Stimulated activated naive CD8-positive, alpha-beta T cell treated with anti-CD3 and anti-CD28 coated beads, Interleukin-15, Interleukin-2, amounts not matched to agents 100 ng/mL and 50 ng/mL, for 24 hours (primary cell): Measurements from ENCODE around the gene FAM20C.

Experiments
- H3K27ac Mint-ChIP-seq: one replicate; pipeline ENCODE4 v1.8.0; 2021; ENCODE audit warnings: mild to moderate bottlenecking, mixed read lengths
- H3K27me3 Mint-ChIP-seq: one replicate; pipeline ENCODE4 v1.8.0; 2021; ENCODE audit warnings: mixed read lengths
- H3K36me3 Mint-ChIP-seq: one replicate; pipeline ENCODE4 v1.8.0; 2021; ENCODE audit warnings: low read depth, mixed read lengths
- H3K4me1 Mint-ChIP-seq: one replicate; pipeline ENCODE4 v1.8.0; 2021; ENCODE audit warnings: low read depth, mixed read lengths
- H3K4me3 Mint-ChIP-seq: one replicate; pipeline ENCODE4 v1.8.0; 2021; ENCODE audit warnings: mild to moderate bottlenecking, mixed read lengths
- H3K9me3 Mint-ChIP-seq: one replicate; pipeline ENCODE4 v1.8.0; 2021; ENCODE audit warnings: mixed read lengths

The FAM20C gene

DNA sequence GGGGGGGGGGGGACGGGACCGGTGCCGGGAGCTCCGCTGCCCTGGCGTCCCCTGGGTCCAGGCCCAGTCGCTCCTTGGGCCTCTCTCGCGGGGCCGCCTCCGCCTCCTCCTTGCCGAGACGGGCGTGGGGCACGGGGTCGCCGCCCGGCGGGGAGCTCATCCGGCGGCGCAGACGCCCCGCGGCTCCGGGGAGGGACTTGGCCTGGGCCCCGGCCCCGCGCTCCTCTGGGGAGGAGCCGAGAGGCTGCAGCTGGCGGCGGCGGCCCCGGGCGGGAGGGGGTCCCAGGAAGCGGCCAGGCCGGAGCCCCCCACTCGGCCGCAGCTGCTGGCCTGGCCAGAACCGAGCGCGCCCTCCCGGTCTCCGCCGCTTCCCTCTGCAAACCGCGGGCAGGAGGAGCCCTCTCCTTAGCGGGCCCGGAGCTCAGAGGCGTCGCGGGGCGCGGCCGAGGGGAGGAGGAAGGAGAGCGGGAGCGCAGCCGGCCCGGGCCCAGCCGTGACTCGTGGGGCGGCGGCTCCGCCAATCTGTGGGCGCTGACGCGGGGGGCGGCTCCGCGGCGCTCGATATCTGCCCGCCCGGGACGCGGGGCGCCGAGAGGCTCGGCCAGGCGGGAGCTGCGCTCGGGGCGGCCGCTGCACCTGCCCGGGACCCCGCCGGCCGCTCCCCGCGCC, at the start of gene FAM20C:
Gene FAM20C, plus strand, starts transcription at position 591 of the 669 bp plus-strand sequence. CDS start 629 bp downstream, outside the sequence.
- peaks cover 3% of the 10 kb centered on the region for H3K4me1 Mint-ChIP-seq
- H3K9me3 Mint-ChIP-seq, result no peaks in the 10 kb centered on the region
- H3K27ac Mint-ChIP-seq, result no peak within 1 kb of the TSS
- H3K36me3 Mint-ChIP-seq, result no peaks in the 10 kb centered on the region
- H3K4me3 Mint-ChIP-seq, result peak within 1 kb of the TSS; percentile 76
- H3K27me3 Mint-ChIP-seq, result peaks cover 41% of the 10 kb centered on the region

- Mint-ChIP-seq H3K9me3 (no peaks in the 10 kb centered on the region), H3K36me3 (peaks cover 20% of the 10 kb centered on the region), H3K4me3 (no peak overlapping the region), H3K27ac (no peak overlapping the region), H3K4me1 (peaks cover 8% of the 10 kb centered on the region), H3K27me3 (peaks cover 5% of the 10 kb centered on the region)
Observed at GRCh38 chr7:143145-143751, 49.1 kb upstream of the FAM20C start.

- Mint-ChIP-seq H3K9me3 (no peaks in the 10 kb centered on the region), H3K27ac (no peak overlapping the region), H3K27me3 (no peaks in the 10 kb centered on the region), H3K4me1 (peaks cover 15% of the 10 kb centered on the region), H3K4me3 (no peak overlapping the region), H3K36me3 (peaks cover 23% of the 10 kb centered on the region)
Observed at GRCh38 chr7:143811-144453, 48.4 kb upstream of the FAM20C start.

- Mint-ChIP-seq H3K36me3 (peaks cover 23% of the 10 kb centered on the region), H3K4me1 (peaks cover 20% of the 10 kb centered on the region), H3K27ac (no peak overlapping the region), H3K4me3 (no peak overlapping the region), H3K9me3 (no peaks in the 10 kb centered on the region), H3K27me3 (no peaks in the 10 kb centered on the region)
Observed at GRCh38 chr7:144454-144826, 47.9 kb upstream of the FAM20C start.

- peaks cover 23% of the 10 kb centered on the region for H3K36me3 Mint-ChIP-seq
- no peaks in the 10 kb centered on the region for H3K27me3 Mint-ChIP-seq
- H3K27ac Mint-ChIP-seq, result no peak overlapping the region
- H3K9me3 Mint-ChIP-seq, result no peaks in the 10 kb centered on the region
- peaks cover 34% of the 10 kb centered on the region for H3K4me1 Mint-ChIP-seq
- H3K4me3 Mint-ChIP-seq, result no peak overlapping the region
Observed at GRCh38 chr7:145863-146262, 46.5 kb upstream of the FAM20C start.

GRCh38 chr7:148543-148931, 43.8 kb upstream of the FAM20C start:
- H3K36me3 Mint-ChIP-seq, result peaks cover 23% of the 10 kb centered on the region
- H3K4me3 Mint-ChIP-seq, result peak overlapping the region; percentile 91

DNA sequence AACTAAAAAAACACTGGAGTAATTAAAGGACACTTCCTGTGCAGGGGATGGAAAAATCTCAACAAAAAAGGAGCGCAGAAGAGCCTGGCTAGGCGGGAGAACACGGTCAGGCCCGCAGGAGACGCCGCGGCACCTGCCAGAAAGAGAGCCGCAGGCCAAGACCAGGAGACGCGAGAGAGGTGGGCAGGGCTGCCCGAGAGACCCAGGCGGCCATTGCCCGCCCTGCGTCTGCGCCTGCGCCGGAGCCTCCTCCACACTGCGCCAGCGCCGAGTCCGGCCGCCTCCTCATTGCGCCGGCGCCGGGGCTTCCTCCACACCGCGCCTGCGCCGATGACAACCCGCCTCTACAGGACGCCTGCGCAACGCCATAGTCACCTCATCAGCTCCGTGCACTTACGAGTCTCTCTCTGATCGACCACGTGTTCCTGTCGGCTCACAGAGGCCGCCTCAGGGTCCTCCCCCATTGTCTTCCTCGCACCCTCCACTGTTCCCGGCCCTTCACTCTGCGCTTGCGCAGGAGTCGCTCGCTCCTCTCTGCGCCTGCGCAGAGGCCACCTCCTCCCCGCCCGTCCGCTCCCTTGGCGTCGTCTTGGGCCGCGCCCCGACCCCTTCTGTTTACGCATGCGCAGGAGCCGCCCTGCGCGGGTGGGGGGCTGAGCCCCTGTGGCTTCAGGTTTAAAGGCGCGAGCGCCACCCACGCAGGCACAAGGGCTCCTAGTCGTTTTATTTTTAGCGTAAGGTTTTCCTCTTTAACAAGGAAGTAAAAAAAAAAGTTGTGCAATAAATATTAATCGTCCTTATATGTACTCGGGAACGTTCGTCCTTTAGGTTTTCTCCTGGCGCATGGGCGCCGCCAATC, 43.2 kb upstream of the FAM20C start:
- H3K36me3 Mint-ChIP-seq, result peaks cover 23% of the 10 kb centered on the region
- peaks cover 31% of the 10 kb centered on the region for H3K4me1 Mint-ChIP-seq
- H3K27ac Mint-ChIP-seq, result peak overlapping the region; percentile 99
- no peaks in the 10 kb centered on the region for H3K27me3 Mint-ChIP-seq
- H3K4me3 Mint-ChIP-seq, result peak overlapping the region; percentile 91
- no peaks in the 10 kb centered on the region for H3K9me3 Mint-ChIP-seq

More at GRCh38 chr7:148543-148931, 43.8 kb upstream of the FAM20C start:
- Mint-ChIP-seq H3K27me3 (no peaks in the 10 kb centered on the region), H3K9me3 (no peaks in the 10 kb centered on the region), H3K4me1 (peaks cover 35% of the 10 kb centered on the region), H3K27ac (peak overlapping the region; percentile 99)

DNA sequence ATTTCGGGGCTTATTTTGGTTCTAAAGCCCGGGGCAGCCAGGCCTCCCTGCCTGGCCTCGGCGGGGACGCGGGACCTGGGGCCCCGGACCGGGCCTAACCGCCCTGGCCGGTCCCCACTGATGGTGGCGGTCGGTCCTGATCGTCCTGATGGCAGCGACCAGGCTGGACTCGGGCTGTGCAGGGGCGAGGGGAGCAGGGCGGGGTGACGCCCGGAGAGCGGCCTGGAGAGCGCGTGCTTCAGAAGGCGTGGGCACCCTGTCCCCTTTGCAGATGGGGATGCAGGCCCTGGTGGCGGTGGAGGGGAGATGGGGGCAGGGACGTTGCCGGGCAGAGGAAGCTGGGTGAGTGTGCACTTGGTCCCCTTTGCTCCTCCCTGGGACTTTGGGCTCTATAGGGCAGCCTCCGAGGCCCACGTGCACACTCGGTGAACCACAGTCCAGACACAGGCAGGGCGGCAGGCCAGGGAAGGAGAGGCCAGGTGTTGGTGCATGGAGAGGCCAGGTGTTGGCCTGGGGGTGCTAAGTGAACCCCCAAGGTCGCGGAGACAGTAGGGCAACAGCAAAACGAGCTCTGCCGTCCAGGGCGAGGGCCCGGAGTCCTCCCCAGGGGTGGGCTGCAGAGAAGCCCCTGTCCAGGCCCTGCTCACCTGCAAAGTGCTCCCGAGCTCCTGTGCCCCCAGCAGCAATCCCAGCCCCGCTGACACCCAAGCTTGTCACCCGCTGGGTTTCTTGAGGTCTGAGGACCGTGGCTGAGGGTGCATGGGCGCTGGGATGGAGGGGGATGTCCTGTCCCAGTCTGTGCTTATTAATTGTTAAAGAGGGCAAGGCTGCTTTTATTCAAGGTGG, 42.4 kb upstream of the FAM20C start:
- peak overlapping the region; percentile 99 for H3K27ac Mint-ChIP-seq
- H3K36me3 Mint-ChIP-seq, result peaks cover 22% of the 10 kb centered on the region
- H3K4me1 Mint-ChIP-seq, result peaks cover 28% of the 10 kb centered on the region

GRCh38 chr7:150811-151221, 41.6 kb upstream of the FAM20C start:
- Mint-ChIP-seq H3K36me3 (peaks cover 18% of the 10 kb centered on the region), H3K9me3 (no peaks in the 10 kb centered on the region), H3K4me1 (peaks cover 28% of the 10 kb centered on the region), H3K4me3 (peak overlapping the region; percentile 91), H3K27me3 (no peaks in the 10 kb centered on the region), H3K27ac (peak overlapping the region; percentile 63)

More for the DNA sequence above, 42.4 kb upstream of the FAM20C start:
- H3K27me3 Mint-ChIP-seq, result no peaks in the 10 kb centered on the region
- no peaks in the 10 kb centered on the region for H3K9me3 Mint-ChIP-seq
- peak overlapping the region; percentile 91 for H3K4me3 Mint-ChIP-seq

GRCh38 chr7:151346-152050, 40.9 kb upstream of the FAM20C start:
- no peak overlapping the region for H3K4me3 Mint-ChIP-seq

GRCh38 chr7:152702-153391, 39.5 kb upstream of the FAM20C start:
- no peaks in the 10 kb centered on the region for H3K27me3 Mint-ChIP-seq
- peaks cover 28% of the 10 kb centered on the region for H3K4me1 Mint-ChIP-seq
- no peaks in the 10 kb centered on the region for H3K9me3 Mint-ChIP-seq
- no peak overlapping the region for H3K4me3 Mint-ChIP-seq
- H3K36me3 Mint-ChIP-seq, result peaks cover 6% of the 10 kb centered on the region
- H3K27ac Mint-ChIP-seq, result no peak overlapping the region

More at GRCh38 chr7:151346-152050, 40.9 kb upstream of the FAM20C start:
- peaks cover 28% of the 10 kb centered on the region for H3K4me1 Mint-ChIP-seq
- no peaks in the 10 kb centered on the region for H3K9me3 Mint-ChIP-seq
- H3K27ac Mint-ChIP-seq, result no peak overlapping the region
- H3K36me3 Mint-ChIP-seq, result peaks cover 17% of the 10 kb centered on the region
- H3K27me3 Mint-ChIP-seq, result no peaks in the 10 kb centered on the region

GRCh38 chr7:153604-154003, 38.8 kb upstream of the FAM20C start:
- Mint-ChIP-seq H3K27me3 (no peaks in the 10 kb centered on the region), H3K9me3 (no peaks in the 10 kb centered on the region), H3K4me1 (peaks cover 23% of the 10 kb centered on the region), H3K4me3 (no peak overlapping the region), H3K36me3 (no peaks in the 10 kb centered on the region), H3K27ac (no peak overlapping the region)

GRCh38 chr7:154096-154799, 38.1 kb upstream of the FAM20C start:
- H3K27me3 Mint-ChIP-seq, result no peaks in the 10 kb centered on the region
- no peaks in the 10 kb centered on the region for H3K9me3 Mint-ChIP-seq
- no peaks in the 10 kb centered on the region for H3K36me3 Mint-ChIP-seq
- no peak overlapping the region for H3K27ac Mint-ChIP-seq
- peaks cover 17% of the 10 kb centered on the region for H3K4me1 Mint-ChIP-seq
- H3K4me3 Mint-ChIP-seq, result no peak overlapping the region
